Astrocyte (in vitro differentiated cells and primary cell): ENCODE measurements around the gene HNRNPUL1.

ENCODE experiments used
- CTCF ChIP-seq: IDR thresholded peaks from 2 replicates; pipeline ENCODE4 v1.5.1; 2011; ENCODE audit warnings: low read depth, mild to moderate bottlenecking, inconsistent platforms, low read length, moderate library complexity; ENCODE audit not compliant: insufficient read depth
- EZH2 ChIP-seq: IDR thresholded peaks from 2 replicates; pipeline ENCODE4 v1.6.1; 2012; ENCODE audit warnings: mild to moderate bottlenecking, low read length, inconsistent platforms; ENCODE audit not compliant: insufficient read depth

- no peak for TF ChIP-seq CTCF
- TF ChIP-seq EZH2 = no peak
Measured at GRCh38 chr19:41234512-41235168, 29.5 kb upstream of the HNRNPUL1 start.
